NCI-H2171 (cell line): ENCODE data around the gene LARGE1.

Experiments used
- DNase-seq: peaks from one replicate; lab custom pipeline; 2025; lab: John Stamatoyannopoulos, UW

LARGE1 gene

DNA sequence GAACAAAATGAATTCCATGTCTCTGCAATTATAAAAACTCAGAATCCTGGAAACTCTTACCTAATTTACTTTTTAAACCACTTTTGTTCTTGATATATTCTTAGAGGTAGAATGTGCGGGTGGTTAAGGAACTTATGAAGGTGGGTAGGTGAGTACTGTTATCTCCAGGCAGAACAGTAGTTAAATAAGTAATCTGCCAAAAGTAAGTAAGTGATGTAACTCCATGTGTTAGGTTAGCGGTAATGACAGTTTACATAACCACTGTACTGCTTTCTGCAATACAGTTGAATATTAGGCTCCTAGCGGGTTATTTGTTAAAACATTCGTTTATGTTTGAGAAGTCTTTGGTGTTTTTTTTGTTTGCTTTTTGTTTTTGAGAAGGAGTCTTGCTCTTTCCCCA is 7.1 kb downstream of the LARGE1 start:
- no peak for DNase-seq

DNA sequence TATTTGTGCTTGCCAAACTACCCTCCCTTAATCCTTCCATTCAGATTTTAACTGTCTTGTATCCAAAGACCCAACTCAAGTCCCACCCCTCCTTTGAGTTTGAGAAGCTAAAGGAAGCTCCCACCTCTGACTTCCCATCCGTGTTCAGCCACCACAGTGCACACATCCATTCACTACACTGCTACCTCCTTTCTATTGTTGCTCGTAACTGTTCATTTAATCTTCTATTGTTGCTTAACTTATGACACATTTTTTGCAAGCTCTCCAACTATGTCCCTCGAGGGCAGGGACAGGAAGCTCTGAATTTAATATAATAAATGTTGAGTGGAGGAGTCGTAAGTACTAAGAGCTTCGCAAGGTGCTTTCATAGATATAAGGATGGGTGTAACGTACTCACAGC is 10.4 kb downstream of the LARGE1 start:
- DNase-seq, result no peak

DNA sequence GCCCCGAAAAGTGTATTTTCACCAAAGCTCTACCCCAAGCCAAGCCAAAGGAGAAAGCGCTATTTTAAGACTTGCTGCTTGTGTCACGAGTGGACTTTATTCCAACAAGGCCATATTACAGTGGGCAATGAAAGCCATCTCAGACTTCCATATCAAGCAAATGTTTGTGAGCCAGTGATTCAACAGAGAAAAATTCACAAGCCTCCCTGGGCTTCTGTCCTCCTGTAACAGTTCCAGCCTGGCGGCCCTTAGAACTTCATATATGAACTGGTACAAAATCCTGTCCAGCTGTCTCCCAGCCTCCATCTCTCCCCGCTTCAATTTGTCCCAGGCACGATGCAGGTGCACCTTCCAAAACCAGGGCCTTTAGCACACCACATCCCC is 11.2 kb downstream of the LARGE1 start:
- DNase-seq, result no peak

DNA sequence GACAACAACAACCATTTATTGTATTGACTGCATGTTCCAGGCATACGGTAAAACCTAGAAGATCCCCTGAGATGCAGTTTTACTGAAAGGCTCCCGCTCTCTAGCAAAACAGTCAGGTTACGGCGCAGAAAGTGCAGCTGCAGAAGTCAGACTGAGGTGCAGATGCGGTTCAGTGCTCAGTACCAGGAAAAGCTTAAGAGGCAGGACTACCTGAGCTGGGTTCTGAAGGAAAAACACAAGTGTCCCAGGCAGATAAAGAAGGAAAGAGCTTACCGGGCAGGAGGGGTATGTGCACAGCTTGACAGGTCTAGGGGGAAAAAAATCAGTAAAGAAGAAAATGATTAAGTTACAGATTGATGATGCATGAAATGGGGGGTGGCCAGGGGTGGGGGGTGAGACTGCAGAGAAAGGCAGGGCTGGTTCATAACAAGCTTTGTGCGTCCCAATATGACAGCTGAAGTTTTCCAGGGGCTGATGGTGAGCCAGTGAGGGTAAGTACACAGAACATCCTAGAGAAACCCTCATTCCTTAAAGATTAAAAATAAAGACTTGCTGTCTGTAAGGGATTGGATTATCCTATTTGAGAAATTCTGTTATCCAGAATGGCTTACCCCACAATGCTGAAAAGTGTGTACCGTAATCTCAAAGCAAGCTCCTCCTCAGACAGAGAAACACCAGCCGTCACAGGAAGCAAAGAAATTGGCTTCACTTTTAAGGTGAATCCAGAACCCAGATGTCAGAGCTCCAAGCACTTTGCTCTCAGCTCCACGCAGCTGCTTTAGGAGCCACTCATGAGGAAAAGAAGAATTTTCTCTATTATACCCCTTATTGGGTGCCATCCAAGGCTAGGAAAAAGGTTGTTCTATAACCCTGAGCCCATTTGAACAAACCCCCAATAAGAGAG is 11.9 kb downstream of the LARGE1 start:
- no peak for DNase-seq

DNA sequence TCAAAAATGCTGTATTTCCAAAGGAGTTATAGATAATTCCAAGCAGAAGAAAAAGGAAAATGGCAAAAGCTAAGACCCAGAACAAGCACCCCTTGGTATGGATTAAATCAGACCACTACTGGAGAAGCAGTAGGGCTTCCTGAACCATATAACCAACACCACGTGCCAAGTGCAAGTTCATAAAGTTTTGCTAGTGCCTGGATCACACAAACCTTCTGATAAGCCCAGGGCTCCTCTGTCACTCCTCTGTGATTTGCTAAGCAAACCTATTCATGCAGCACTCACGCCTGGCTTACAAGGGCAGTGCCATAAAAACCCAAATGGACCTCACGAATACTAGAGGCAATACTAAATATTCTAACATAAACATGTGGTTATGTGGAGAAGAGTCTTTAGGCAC is 13.3 kb downstream of the LARGE1 start:
- no peak for DNase-seq

DNA sequence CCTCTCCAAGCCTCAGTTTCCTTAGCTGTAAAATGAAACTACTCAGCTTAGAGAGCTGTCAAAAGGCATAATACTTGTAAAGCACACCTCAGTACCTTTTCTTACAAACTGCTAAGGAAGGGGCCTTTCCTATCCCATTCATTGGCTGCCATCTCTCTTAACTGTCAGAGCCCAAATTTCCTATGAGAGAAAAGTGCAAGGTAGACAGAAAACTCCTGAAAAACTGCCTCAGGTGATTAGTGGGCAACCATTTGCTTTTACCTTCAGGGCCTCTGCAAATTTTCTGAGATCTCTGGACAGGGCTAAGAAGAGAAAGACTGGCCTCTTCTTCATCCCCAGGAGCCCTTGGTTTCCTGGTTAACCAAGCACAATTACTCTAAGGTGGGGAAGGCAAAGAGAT is 13.8 kb downstream of the LARGE1 start:
- DNase-seq, result no peak

DNA sequence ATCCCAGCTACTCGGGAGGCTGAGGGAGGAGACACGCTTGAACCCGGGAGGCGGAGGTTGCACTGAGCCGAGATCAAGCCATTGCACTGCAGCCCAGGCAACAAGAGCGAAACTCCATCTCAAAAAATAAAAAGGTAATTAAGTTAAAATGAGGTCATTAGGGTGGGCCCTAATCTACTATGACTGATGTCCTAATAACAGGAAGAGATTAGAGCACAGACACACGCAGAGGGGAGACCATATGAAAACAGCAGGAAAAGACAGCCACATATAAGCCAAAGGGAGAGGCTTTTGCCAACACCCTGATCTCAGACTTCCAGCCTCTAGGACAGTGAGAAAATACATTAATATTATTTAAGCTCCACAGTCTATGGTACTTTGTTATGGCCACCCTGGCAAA is 17.3 kb downstream of the LARGE1 start:
- DNase-seq, result no peak

DNA sequence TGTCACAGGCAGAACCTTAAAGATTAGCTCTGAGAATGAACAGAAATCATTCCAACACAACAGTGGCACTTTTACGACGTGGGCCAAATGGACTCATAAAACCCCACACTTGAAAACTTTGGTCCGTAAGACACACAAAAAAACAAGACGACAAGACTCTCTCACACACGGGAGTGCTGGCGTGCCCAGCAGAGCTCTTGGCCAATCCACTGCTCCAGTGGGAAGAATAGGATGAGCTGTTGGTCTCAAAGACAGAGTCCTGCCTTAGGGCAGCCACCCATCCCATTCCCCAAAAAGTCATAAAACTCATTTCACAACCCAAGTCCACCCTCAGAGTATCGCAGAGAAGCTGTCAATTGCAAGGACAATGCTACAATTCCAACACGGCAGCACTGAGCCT is 18.2 kb downstream of the LARGE1 start:
- DNase-seq, result no peak

DNA sequence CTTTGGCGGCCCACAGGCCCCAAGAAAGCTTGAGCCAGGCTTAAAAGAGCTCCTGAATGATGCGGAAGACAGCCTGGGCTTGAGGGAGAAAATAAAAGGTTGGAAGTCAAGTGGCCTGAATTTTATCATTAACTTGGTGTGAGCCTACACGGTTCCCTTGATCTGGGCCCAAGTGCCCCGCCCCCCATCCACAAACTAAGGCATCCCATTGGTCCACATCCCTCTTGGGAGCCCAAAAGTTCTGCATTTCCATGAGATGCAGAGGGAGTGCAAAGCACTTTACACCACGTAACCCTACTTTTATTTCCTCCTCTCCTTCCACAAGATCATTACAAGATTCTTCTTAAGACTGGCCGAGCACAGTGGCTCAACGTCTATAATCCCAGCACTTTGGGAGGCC is 22.2 kb downstream of the LARGE1 start:
- DNase-seq, result no peak

DNA sequence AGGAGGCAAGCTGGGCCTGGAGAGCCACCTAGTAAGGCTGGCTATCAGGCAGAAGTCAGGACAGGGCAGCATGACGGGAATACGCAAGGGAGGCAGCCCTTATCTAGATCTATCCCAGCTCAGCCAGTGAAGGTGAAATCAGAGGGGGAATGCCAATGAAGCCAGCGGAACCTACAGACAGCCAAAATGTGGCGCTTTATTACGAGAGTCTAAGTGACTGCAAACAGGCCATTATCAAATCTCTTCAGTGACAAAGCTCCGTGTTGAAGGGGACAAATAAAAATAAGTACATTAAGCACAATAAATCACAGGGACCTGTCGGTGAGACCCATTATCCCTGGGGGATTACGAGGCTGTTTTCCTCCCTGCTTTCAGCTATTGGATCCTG is 22.8 kb downstream of the LARGE1 start:
- DNase-seq, result no peak

DNA sequence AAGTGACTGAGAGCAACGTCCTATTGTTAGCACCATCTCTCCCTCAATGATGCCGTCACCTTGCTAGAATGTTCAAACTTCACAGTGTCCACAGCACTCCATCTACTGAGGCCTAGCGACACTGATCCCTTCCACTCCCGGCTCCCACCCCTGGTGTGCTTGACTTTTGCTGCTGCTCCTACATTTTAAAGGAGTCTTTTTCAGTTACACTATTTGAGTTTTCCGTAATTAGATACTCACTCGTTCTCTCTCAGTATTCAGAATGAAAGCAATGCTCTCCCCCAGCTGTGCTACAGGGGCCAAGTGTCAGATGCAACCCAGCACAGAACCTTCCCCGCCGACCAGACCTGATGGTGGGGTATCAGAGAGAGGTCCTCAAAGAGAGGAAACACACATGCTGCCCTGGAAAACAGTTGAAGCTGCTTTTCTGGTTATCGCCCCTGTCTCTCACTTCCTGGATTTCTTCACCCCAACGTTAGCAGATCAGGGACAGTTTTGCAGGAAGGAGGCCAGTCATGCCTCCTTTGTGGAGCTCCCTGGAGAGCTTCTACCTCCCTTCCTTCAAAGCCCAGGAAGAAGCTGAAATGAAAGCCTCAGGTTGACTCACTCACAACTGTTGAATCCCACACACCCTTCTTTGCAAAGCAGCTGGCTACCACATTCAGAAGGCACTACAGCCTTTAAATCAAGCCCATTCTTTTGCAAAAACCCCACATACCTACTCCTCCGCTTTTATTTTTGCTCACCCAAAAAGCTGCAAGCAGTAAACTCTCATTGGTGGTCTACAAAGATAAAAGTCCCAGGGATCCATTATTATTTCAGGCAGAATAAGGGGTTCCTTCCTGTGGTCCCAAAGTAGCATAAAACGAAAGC is 23.5 kb downstream of the LARGE1 start:
- no peak for DNase-seq

DNA sequence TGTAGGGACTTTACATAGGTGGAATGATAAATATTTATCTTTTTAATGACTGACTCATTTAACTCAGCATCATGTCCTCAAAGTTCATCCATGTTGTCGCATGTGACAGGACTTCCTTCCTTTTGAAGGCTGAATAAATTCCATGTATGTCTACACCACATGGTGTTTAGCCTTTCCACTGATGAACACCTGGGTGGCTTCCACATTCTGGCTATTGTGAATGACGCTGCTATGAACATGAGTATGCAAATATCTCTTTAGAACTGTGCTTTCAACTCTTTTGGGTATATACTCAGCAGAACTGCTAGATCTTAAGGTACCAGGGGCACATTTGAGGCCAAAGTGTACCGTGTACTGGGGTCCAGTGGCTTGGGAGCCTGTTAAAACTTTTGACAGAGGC is 24.1 kb downstream of the LARGE1 start:
- DNase-seq, result no peak

DNA sequence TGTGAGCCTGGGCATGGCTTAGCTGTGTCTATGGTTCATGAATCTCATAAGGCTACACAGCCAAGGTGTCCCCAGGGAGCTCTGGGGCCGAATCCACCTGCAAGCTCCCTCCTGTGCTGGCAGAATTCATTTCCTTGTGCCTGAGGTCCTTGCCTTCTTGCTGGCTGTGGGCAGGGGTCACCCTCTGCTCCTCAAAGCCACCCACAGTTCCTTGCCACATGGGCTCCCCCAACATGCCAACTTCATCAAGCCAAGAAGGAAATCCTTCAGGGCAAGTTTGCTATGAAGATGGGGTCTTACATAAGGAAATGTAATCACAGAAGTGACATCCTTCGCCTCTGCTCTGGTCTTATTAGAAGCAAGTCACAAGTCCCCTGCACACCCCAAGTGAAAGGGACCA is 24.8 kb downstream of the LARGE1 start:
- DNase-seq, result no peak

DNA sequence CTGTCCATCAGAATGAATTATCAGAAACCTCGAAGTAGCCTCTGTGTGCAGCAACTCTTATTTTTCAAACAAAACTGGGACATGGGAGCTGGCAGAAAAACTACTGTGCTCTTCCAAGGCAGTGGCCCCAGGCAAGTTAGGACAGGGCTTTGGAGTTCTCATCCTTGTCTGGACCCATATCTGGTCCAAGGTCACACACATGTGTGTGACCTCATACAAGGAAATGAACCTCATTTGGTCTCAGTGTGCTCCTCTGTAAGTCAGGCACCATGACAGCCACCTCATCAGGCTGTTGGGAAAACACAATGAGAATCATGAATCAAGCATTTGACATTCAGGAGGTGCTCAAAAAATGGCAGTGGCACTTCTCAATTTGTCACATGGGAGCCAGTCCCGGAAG is 25.8 kb downstream of the LARGE1 start:
- DNase-seq, result no peak

DNA sequence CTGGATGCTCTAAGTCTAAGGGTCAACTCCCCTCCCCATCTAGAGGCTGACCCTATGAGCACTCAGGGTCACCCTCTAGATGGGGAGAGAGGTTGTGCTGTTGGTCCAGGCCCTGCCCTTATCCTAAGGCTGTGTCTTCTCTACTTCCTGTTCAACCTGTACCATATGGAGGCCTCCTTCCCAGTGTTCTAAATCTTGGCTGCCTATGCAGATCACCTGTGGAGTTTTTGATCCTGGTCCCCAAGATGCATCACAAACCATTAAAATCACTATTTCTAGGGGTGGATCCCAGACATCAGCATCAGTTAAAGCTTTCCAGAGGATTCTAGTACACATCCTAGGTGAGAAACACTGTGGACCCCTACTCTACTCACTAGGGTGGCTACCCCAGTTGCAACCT is 26.2 kb downstream of the LARGE1 start:
- DNase-seq, result no peak

DNA sequence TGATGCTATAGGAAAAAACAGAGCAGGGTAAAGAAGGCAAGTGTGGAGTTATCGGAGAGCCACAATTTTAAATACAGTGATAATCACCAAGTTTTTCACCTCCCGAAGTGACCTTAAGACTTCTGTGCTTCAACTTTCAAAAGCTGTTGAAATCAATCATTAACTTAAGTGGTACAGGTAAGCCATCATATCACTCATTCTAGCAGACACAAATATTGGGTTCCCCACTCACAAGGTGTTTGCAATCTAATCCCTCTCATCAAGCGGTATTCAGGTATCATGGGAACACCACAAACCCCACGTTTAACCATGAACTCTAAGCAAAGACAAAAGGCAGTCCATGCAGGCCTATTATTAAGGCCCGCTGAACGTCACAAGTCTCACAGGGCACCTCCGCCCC is 26.8 kb downstream of the LARGE1 start:
- DNase-seq, result no peak

DNA sequence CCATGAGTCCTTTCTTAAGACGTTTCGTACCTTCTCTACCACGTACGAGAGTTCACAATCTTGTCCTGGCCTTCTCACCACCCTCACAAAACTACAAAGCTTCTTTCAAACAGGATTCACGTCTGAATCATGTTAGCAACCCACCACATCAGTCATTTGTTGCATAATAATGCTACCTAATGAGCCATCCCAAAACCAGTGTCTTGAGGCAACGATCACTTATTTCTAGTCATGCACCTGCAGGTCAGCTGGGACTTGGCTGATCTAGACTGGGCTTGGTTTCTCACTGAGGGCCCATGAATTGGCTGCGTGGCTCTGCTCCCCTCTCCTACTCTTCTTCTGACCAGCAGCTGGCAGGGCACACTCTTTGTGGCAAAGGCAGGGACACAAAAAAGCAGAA is 28.3 kb downstream of the LARGE1 start:
- no peak for DNase-seq

DNA sequence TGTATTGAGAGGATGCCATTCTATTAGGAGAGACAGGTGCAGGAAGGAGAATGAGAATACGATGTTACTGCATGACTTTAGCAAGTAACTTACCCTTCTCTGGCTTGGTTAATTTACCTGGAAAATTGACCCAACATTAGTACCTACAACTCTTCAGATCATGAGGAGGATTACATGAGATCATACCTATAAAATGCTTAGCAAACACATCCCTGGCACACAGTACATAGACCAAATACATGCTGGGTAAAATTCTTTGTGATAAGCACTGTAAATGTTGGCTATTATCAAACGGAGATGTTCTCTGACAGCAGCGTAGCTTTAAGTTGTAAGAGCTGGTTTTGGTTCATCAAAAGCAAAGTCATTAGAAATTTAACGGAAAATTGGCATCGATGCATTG is 28.8 kb downstream of the LARGE1 start:
- DNase-seq, result no peak

DNA sequence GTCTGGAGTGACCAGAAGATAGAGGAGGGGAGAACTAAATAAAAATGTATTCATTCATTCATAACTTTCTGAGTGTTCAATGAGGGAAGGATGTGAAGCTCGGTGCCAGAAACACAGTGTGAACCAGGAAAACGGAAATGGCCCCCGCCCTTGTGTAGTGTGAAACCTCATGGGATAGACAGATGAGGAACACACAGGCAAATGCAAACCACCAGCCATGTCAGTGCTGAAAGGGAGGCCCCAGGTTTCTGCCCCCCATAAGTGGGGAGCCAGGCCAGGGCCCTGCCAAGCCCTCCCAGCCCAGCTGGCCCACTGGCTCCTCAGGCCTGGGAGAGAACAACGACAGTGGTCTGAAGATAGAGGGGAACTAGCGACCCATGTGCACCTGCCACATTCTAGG is 30.5 kb downstream of the LARGE1 start:
- DNase-seq, result no peak

DNA sequence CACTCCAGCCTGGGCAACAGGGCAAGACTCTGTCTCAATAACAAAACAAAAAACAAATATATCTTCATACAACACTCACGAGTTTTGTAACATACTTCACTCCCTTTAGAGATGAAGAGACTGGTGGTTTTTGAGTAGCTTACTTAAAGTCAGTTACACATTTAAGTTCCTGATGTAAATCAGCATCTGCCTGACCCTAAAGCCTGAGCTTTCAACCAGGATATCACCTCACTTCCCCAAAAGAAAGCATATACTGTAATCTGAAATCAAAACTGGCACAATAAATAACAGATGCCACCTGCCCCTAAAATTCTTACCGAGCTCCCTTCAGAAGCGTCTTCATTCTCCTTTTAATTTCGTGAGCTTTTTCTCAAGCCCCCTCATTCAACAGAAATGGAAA is 31.5 kb downstream of the LARGE1 start:
- DNase-seq, result no peak

DNA sequence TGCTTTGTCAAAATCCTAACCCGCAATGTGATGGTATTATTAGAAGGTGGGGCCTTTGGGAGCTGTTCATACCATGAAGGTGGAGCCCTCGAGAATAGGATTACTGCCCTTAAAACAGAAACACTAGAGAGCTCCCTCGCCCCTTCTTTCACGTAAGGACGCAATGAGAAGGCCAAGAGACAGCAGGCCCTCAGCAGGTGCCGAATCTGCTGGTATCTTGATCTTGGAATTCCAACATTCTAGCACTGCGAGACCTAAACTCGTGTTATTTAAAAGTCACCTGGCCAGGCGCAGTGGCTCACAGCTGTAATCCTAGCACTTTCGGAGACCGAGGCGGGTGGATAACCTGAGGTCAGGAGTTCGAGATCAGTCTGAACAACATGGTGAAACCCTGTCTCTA is 33.1 kb downstream of the LARGE1 start:
- DNase-seq, result no peak

DNA sequence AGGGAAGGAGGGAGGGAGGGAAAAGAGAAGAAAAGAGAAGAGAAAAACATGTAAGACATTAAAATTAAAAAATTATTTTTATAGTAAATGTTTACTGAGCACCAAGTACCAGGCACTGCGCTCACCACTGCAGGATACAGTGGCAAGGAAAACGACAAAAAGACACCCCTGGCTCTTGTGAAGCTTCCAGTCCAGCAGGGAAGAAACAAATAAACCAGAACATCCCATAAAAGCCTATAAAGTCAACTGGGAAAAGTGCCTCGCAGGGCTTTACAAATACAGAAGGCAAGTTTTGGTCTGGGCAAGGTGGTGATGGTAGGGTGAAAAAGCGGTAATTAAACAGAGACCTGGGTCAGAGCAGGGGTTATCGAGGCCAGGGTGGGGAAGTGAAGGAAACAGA is 33.6 kb downstream of the LARGE1 start:
- no peak for DNase-seq

DNA sequence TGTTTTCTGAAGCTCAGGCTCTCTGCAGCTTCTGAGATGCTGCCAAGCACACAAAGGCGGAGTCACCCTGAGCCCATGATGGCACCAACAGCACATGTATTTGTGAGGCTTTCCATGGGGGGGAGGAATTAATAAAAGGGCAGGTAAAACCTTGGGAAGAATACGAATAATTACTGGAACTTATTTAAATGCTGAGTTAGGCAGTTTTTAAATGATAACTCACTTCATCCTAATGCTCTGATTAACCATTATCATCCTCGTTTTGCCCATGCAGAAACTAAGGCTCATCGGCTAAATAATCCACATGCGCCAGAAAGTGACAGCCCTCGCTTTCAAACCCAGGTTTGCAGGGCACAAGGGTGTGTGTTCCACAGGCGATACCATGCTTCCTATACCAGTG is 35.4 kb downstream of the LARGE1 start:
- no peak for DNase-seq
